ENCODE data around the gene MUC6.

- TF ChIP-seq CSRNP3 (CRISPR knock-in tag; IDR thresholded peaks at IDR 0.05) = no peak
- TF ChIP-seq ZFP30 (CRISPR knock-in tag; IDR thresholded peaks at IDR 0.05) = no peak
These were observed 72.7 kb downstream of the MUC6 start for GRCh38 chr11:963852-964251.

Measured in SK-N-SH treated with all-trans-retinoic acid at 6 μM for 48 hours (cell line).